K562 (cell line): ENCODE results near the gene SRGAP2C.
"Not testable (repeated sequence)": the region's sequence is repeated elsewhere in the genome, so short reads cannot be mapped to it uniquely, and the experiment has no call there.

Experiments
- CTCF ChIP-seq, 3 experiments: IDR thresholded peaks in 2 of 3; conservative IDR thresholded peaks in 1 of 3; 2 replicates each; pipeline ENCODE4 v1.5.1; 2011 to 2012; ENCODE audit warnings: low read length in 3 of 3, mild to moderate bottlenecking in 3 of 3, control low read depth in 2 of 3, improper control_type of control experiment in 1 of 3, inconsistent platforms in 1 of 3, low read depth in 1 of 3, mixed read lengths in 1 of 3, moderate library complexity in 1 of 3; ENCODE audit not compliant: insufficient read depth in 2 of 3
- ELF4 ChIP-seq: fragments of 450-650 bp; formaldehyde crosslinking; IDR thresholded peaks from 2 replicates; pipeline ENCODE4 v1.4.0; 2022; ENCODE audit warnings: missing genetic modification characterization
- EP300 ChIP-seq: IDR thresholded peaks from 2 replicates; pipeline ENCODE4 v1.6.1; 2012; ENCODE audit warnings: low read length, improper control_type of control experiment
- MTA3 ChIP-seq: fragments of 450-650 bp; formaldehyde crosslinking; IDR thresholded peaks from 2 replicates; pipeline ENCODE4 v1.6.1; 2017; ENCODE audit warnings: mild to moderate bottlenecking, borderline replicate concordance
- PREB ChIP-seq: sonication (generic); formaldehyde crosslinking; IDR thresholded peaks from 2 replicates; pipeline ENCODE4 v1.8.1; 2023; ENCODE audit warnings: mild to moderate bottlenecking, missing genetic modification reagents
- REST ChIP-seq, 2 experiments: fragments of 450-650 bp; formaldehyde crosslinking in 1 of 2; IDR thresholded peaks; 2 replicates each; pipeline versions ENCODE4 v1.4.0 to v1.6.1; 2014 to 2020; ENCODE audit warnings: mild to moderate bottlenecking in 2 of 2, borderline replicate concordance in 1 of 2, low read depth in 1 of 2
- USF2 ChIP-seq: sonication (generic); formaldehyde crosslinking; IDR thresholded peaks from 2 replicates; pipeline ENCODE4 v1.5.0; 2020; ENCODE audit warnings: missing genetic modification reagents
- ZNF398 ChIP-seq: fragments of 250-450 bp; sonication (Bioruptor Pico); IDR thresholded peaks from 2 replicates; pipeline ENCODE4 v1.8.0; 2021; ENCODE audit warnings: moderate library complexity, mild to moderate bottlenecking, inconsistent platforms
- ZNF589 ChIP-seq: fragments of 200-800 bp; sonication (Bioruptor generic); IDR thresholded peaks from 2 replicates; pipeline ENCODE4 v1.6.1; 2016; ENCODE audit warnings: low read depth, missing genetic modification characterization, missing compliant biosample characterization

GRCh38 chr1:121299514-121300149 is 114.9 kb downstream of the SRGAP2C start:
- not testable (repeated sequence) for TF ChIP-seq EP300; ZNF589; REST (IDR thresholded peaks at IDR 0.05; ENCODE audit: borderline replicate concordance); REST (CRISPR knock-in tag; IDR thresholded peaks at IDR 0.05; ENCODE audit: low read depth); MTA3; CTCF (IDR thresholded peaks at IDR 0.05 in 2 of 3, conservative IDR thresholded peaks at IDR 0.05 in 1 of 3; ENCODE audit: insufficient read depth in 2 of 3, low read depth in 1 of 3, low read length in 3 of 3); ELF4 (CRISPR knock-in tag); USF2 (CRISPR knock-in tag); PREB (CRISPR knock-in tag); ZNF398
